Measurements from ENCODE around the gene STPG3.

DNA sequence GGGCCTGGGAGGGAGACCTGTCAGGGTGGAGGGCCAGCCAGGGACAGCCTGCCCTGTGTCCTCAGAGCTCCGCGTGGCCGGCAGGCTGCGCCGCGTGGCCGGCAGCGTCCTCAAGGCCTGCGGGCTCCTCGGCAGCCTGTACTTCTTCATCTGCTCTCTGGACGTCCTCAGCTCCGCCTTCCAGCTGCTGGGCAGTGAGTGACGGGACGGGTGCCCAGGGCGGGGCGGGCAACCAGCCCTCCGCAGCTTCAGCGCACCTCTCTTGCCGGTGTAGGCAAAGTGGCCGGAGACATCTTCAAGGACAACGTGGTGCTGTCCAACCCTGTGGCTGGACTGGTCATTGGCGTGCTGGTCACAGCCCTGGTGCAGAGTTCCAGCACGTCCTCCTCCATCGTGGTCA, 18.6 kb upstream of the STPG3 start:
- TF ChIP-seq GATA3 (IDR thresholded peaks at IDR 0.05; ENCODE audit: low read depth, low read length) (no peak), GATA2 (IDR thresholded peaks at IDR 0.05; ENCODE audit: low read depth, low read length) (no peak)
